Lower lobe of right lung (tissue), 2 donors: ENCODE results near the gene TRUB2. TPM values are rescaled to one million over a fixed set of nuclear protein-coding genes. Genes with fewer than 3 reads are reported as not detected.
A peak's percentile ranks its signal among the peaks of the same experiment; 100 is the strongest.
"Not testable (repeated sequence)": the region's sequence is repeated elsewhere in the genome, so short reads cannot be mapped to it uniquely, and the experiment has no call there.

Source experiments
- ATAC-seq, 2 donors: fragments of 200-7000 bp; cut with Tn5 transposase; one replicate each; pipeline ENCODE4 v1.9.1; 2020 to 2022; ENCODE audit warnings: mild to moderate bottlenecking in 2 of 2, moderate library complexity in 2 of 2
- DNase-seq: peaks from one replicate; pipeline ENCODE4 v3.0.0-alpha.2; 2020
- H3K27ac ChIP-seq: fragments of 200-600 bp; one replicate; pipeline ENCODE4 v1.8.0; 2022
- H3K27me3 ChIP-seq: fragments of 200-600 bp; one replicate; pipeline ENCODE4 v1.8.0; 2022; ENCODE audit warnings: low read depth
- H3K36me3 ChIP-seq: fragments of 200-600 bp; one replicate; pipeline ENCODE4 v1.8.0; 2022; ENCODE audit warnings: mild to moderate bottlenecking
- H3K4me1 ChIP-seq: fragments of 200-600 bp; one replicate; pipeline ENCODE4 v1.8.0; 2022
- H3K4me3 ChIP-seq: fragments of 200-600 bp; one replicate; pipeline ENCODE4 v1.8.0; 2022; ENCODE audit warnings: mild to moderate bottlenecking
- H3K9me3 ChIP-seq: fragments of 200-600 bp; one replicate; pipeline ENCODE4 v1.8.0; 2022
- intact Hi-C: fragments of 100-400 bp; cut with DNase I; formaldehyde crosslinking; loops from one replicate; pipeline ENCODE4 v1.11.0; 2022
- total RNA-seq: library from RNA; stranded (reverse); fragmentation: NEBNext Ultra II Directional; extraction: Animal tissue kit (Norgen Biotek cat#: 25700); gene quantifications from one replicate; pipeline ENCODE4 v1.2.1, GENCODE V29; 2021
- TF ChIP-seq, protein P1 (sequence below): fragments of 200-600 bp; IDR thresholded peaks from one replicate; pipeline ENCODE4 v1.8.0; 2022; ENCODE audit warnings: antibody characterized with exemption, mild to moderate bottlenecking
- donor health status: DM: no; HTN: yes; CAD: no; lungs with severe emphysema.

Gene TRUB2
- total RNA-seq, 1 donor from 2014 or later: 18.1 TPM

DNA sequence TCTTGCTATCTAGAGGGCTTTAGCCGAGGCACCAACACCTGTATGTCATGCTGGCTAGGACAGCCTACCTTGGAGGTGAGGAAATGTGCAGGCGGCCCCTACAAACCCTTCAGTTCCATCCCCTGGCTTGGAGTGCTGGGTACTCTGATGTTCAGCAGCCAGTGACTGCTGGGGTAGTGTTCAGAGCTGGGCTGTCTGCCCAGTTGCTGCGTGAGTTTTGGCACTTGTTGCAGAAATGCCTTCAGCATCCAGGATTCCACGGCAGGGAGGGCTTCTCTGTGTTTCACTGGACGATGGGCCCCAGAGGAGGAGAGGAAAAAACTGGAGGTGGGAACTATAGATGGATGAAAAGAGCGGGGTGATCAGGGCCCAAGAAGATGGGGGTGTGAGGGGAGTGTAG, 35.8 kb downstream of the TRUB2 start:
- H3K9me3 ChIP-seq: no peaks in the 10 kb centered on the region
- TF ChIP-seq, protein P1, sequence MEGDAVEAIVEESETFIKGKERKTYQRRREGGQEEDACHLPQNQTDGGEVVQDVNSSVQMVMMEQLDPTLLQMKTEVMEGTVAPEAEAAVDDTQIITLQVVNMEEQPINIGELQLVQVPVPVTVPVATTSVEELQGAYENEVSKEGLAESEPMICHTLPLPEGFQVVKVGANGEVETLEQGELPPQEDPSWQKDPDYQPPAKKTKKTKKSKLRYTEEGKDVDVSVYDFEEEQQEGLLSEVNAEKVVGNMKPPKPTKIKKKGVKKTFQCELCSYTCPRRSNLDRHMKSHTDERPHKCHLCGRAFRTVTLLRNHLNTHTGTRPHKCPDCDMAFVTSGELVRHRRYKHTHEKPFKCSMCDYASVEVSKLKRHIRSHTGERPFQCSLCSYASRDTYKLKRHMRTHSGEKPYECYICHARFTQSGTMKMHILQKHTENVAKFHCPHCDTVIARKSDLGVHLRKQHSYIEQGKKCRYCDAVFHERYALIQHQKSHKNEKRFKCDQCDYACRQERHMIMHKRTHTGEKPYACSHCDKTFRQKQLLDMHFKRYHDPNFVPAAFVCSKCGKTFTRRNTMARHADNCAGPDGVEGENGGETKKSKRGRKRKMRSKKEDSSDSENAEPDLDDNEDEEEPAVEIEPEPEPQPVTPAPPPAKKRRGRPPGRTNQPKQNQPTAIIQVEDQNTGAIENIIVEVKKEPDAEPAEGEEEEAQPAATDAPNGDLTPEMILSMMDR: no peak
- no peak overlapping the region for H3K27ac ChIP-seq
- no peak for DNase-seq
- intact Hi-C loops: no loop called here
- no peak overlapping the region for H3K4me3 ChIP-seq
- H3K4me1 ChIP-seq: no peaks in the 10 kb centered on the region
- H3K27me3 ChIP-seq: no peaks in the 10 kb centered on the region
- H3K36me3 ChIP-seq: peaks cover 31% of the 10 kb centered on the region
- ATAC-seq: no peak

DNA sequence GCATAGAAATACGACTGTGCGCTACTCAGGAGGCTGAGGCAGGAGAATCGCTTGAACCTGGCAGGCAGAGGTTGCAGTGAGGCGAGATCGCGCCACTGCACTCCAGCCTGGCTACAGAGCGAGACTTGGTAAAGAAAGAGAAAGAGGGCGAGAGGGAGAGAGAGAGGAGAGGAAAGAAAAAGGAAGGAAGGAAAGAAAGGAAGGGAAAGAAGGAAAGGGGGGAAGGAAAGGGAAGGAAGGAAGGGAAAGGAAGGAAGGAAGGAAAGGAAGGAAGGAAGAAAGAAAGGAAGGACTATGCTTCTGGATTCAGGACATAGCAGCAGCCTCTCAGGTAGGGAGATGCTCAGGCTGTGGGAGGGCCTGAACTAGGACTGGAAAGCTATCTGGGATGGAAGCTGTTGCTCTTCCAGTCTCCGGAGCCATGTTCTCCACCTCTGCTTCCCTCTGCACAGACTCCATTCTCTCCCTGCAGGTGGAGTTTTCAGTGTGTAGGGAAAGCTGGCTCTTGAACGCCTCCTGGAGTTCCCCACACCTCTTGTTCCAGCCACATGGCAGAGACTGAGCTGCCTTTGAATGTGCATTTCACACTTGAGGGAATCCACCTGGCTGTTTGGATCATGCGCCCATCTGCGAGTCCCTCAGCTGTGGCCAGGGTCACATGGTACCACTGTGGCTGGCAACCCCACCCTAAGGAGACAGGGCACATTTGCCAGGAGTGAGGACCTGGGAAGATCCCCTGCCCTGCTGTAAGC, 37.0 kb downstream of the TRUB2 start:
- no peaks in the 10 kb centered on the region for H3K4me1 ChIP-seq
- DNase-seq: no peak
- H3K27ac ChIP-seq: no peak overlapping the region
- H3K9me3 ChIP-seq: no peaks in the 10 kb centered on the region
- H3K36me3 ChIP-seq: peaks cover 31% of the 10 kb centered on the region
- TF ChIP-seq, protein P1: no peak
- intact Hi-C loops: no loop called here
- ATAC-seq: no peak
- H3K4me3 ChIP-seq: no peak overlapping the region
- no peaks in the 10 kb centered on the region for H3K27me3 ChIP-seq

DNA sequence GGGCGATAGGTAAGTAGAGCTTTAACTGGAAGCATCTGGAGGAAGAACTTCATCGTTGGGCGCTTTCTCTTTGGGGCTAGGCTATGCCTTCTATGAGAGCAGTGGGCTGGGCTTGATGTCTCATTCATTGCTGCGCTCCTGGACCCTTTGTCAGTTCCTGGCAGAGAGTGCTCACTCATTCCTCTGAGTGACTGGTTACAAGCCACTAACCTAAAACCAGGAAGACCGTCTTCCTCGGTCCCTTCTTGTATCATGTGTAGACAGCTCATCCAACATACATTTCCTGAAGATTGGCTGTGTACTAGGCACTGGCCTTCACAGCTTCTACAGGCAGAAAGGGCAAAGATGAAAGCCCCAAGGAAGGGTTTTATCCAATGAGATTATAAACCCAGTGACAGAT, 39.7 kb downstream of the TRUB2 start:
- ATAC-seq (no peak), DNase-seq (no peak)
- Histone ChIP-seq H3K9me3 (no peaks in the 10 kb centered on the region), H3K4me1 (peaks cover 21% of the 10 kb centered on the region), H3K36me3 (peaks cover 22% of the 10 kb centered on the region), H3K27ac (no peak overlapping the region), H3K27me3 (no peaks in the 10 kb centered on the region), H3K4me3 (no peak overlapping the region)
- TF ChIP-seq, protein P1: no peak
- intact Hi-C loops: no loop called here

DNA sequence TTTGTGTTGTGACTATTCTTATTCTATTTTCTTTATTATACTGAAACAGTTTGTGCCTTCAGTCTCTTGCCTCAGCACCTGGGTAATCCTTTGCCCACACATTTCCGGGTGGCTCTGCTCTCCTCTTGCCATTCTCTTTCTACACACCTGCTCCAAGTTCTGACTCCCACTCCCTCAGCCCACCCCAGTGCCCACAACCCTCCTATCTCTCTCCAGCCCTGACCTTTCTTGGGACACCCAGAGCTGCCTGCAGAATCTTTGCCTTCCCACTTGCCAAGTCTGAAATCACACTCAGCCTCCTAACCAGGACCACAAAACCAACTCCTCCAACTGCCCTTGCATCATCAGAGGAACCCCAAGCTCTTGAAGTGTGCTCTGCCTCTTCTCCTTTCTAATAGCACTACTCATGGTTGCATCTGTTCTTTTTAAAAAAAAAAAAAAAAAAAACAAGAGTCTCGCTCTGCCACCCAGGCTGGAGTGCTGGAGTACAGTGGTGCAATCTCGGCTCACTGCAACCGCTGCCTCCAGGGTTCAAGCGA, 42.1 kb downstream of the TRUB2 start:
- H3K4me3 ChIP-seq: peak overlapping the region; percentile 2
- no peaks in the 10 kb centered on the region for H3K9me3 ChIP-seq
- H3K27ac ChIP-seq: peak overlapping the region; percentile 56
- no peak for ATAC-seq
- H3K36me3 ChIP-seq: peaks cover 3% of the 10 kb centered on the region
- H3K27me3 ChIP-seq: no peaks in the 10 kb centered on the region
- H3K4me1 ChIP-seq: peaks cover 33% of the 10 kb centered on the region
- intact Hi-C loops: no loop called here
- no peak for DNase-seq
- TF ChIP-seq, protein P1: no peak

- Histone ChIP-seq H3K27ac (peak overlapping the region; percentile 56), H3K4me1 (peaks cover 40% of the 10 kb centered on the region), H3K4me3 (peak overlapping the region; percentile 2)
- H3K27me3 ChIP-seq, intact Hi-C loops, H3K9me3 ChIP-seq, DNase-seq, ATAC-seq, H3K36me3 ChIP-seq: not testable (repeated sequence)
Measured at GRCh38 chr9:128279088-128280073, 42.9 kb downstream of the TRUB2 start.
